Lower leg skin (tissue), 4 donors: Measurements from ENCODE around the gene RCAN2. TPM values are rescaled to one million over a fixed set of nuclear protein-coding genes. Genes with fewer than 3 reads are reported as not detected.

Experiments used
- DNase-seq, 2 donors: peaks; one replicate each; pipeline ENCODE4 v3.0.0-alpha.2; 2019; ENCODE audit warnings: low spot score in 2 of 2
- H3K4me3 ChIP-seq: fragments of 200-600 bp; sonication (generic); 2 replicates; pipeline ENCODE4 v1.5.1; 2017; ENCODE audit warnings: mild to moderate bottlenecking, low read depth; ENCODE audit not compliant: poor library complexity, severe bottlenecking
- CTCF ChIP-seq, 3 donors: fragments of 450-650 bp; IDR thresholded peaks; one replicate each; pipeline ENCODE4 v1.5.1; 2016; ENCODE audit warnings: antibody characterized with exemption in 3 of 3, mild to moderate bottlenecking in 3 of 3, moderate library complexity in 2 of 3
- POLR2A ChIP-seq, 2 donors: fragments of 450-650 bp; IDR thresholded peaks; one replicate each; pipeline ENCODE4 v1.6.1; 2016 to 2017; ENCODE audit warnings: antibody characterized with exemption in 2 of 2, mild to moderate bottlenecking in 1 of 2, moderate library complexity in 1 of 2
- WGBS, 2 donors: methylation state at CpG; one replicate each; pipeline ENCODE4 v1.1.5; 2018; 5-methylcytosine and 5-hydroxymethylcytosine counted together
- intact Hi-C: fragments of 100-400 bp; cut with DNase I; formaldehyde crosslinking; loops from one replicate; pipeline ENCODE4 v1.15.0; 2023; ENCODE audit warnings: low total_unique reads
- total RNA-seq, 4 donors: library from RNA; depleted of rRNA; stranded (reverse); fragments of >200 nt; gene quantifications; one replicate each; pipeline ENCODE4 v1.1.0, GENCODE V29; 2016

Gene RCAN2
- total RNA-seq, 4 donors from 2014 or later, result 3.7 to 18.7 (median 12.8) TPM

- intact Hi-C loops, result no loop called here
- no peak overlapping the region for H3K4me3 ChIP-seq
- TF ChIP-seq CTCF (IDR thresholded peaks at IDR 0.05), result no peak
- TF ChIP-seq POLR2A (IDR thresholded peaks at IDR 0.05), result no peak
- no peak for DNase-seq
- WGBS, 2 donors, result 72 to 75% methylated on average over 8 of the region's 8 CpGs
Measured at GRCh38 chr6:46377209-46377608, 114.0 kb downstream of the RCAN2 start.

DNA sequence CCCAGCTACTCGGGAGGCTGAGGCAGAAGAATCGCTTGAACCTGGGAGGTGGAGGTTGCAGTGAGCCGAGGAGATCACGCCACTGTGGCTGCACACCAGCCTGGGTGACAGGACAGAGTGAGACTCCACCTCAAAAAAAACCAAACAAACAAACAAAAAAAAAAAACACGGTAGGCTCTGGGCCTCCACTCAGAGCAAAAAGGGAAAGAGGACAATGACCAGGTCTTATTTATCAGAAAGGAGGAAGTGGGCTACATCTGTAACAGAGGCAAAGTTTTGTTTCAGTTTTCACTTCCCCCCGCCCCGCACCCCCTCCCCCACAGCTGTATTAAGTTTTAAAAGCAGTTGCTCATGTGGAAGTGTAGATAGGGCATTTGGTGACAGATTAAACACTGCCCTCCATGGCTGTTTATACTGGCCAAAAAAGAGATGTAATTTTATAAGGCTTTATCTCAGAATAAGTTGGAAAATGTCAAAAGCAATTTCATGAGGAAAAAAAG, 114.6 kb downstream of the RCAN2 start:
- 79 to 84% methylated on average over 7 of the region's 7 CpGs for WGBS, 2 donors
- no peak for DNase-seq
- H3K4me3 ChIP-seq, result no peak overlapping the region
- intact Hi-C loops, result loop anchor here (1.0 kb wide), 1 partner anchor 25 kb away; no protein-coding TSS in a partner anchor
- no peak for TF ChIP-seq POLR2A (IDR thresholded peaks at IDR 0.05)
- TF ChIP-seq CTCF (IDR thresholded peaks at IDR 0.05), result no peak

DNA sequence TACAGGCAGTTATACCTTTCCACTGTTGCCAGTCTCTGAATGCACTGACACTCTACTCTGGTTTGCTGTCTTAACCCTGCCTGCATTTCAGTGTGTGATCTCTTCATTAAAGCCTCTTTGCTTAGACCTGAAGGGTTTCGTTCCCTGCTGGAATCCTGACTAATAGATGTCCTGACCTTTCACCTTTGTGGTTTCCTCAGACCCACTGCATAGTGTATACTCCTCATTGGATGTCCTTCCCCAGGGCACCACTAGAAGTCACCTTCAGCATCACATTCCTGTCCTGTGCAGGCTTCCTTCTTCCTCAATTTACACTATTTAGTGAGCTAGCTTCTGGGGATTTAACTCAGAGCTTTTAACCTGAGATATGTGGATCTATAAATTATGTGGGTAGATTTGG, 120.6 kb downstream of the RCAN2 start:
- no peak for DNase-seq
- TF ChIP-seq CTCF (IDR thresholded peaks at IDR 0.05) (no peak), POLR2A (IDR thresholded peaks at IDR 0.05) (no peak)
- intact Hi-C loops, result no loop called here
- WGBS, 2 donors, result 69 to 76% methylated on average over 1 of the region's 1 CpG
- no peak overlapping the region for H3K4me3 ChIP-seq

- no peak for TF ChIP-seq CTCF (IDR thresholded peaks at IDR 0.05)
- TF ChIP-seq POLR2A (IDR thresholded peaks at IDR 0.05), result no peak
- no peak for DNase-seq
- intact Hi-C loops, result no loop called here
- H3K4me3 ChIP-seq, result no peak overlapping the region
- 96 to 100% methylated on average over 1 of the region's 1 CpG for WGBS, 2 donors
Measured at GRCh38 chr6:46368169-46368536, 123.1 kb downstream of the RCAN2 start.

DNA sequence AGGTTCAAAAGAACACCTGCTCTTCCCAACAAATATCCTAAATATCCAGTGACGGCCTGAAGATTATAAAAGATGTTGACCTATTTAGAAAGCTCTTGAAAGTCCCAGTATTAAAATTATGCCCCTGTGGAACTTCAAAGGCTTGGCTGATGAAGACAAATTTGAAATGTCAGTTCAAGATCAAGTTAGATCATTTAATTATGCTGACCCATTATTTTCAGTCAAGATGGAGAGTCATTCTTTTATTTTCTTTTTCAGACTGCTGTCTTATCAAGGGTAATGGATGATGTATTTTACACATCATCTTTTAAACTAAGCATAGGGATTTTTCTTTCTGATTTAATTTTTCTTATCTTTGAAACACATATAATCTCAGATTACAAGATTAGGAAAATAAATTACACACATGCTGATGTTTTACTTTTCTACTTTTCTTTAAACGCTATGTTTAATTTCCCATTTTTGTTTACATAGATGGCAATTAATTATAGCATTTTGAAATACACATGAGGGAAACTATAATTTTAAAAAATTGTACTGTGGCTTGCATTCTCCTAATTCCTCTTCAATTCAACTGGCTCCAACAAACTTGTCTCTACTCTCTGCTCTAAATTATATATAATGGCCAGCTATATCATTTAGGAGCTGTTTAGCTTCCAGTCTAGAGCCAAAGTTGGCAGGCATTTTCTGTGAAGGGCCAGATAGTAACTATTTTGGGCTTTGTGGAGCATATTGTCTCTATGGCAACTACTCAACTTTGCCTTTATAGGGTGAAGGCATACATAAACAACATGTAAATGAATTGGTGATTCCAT, 123.7 kb downstream of the RCAN2 start:
- 76 to 78% methylated on average over 2 of the region's 2 CpGs for WGBS, 2 donors
- no peak for DNase-seq
- no peak overlapping the region for H3K4me3 ChIP-seq
- intact Hi-C loops, result no loop called here
- no peak for TF ChIP-seq POLR2A (IDR thresholded peaks at IDR 0.05)
- TF ChIP-seq CTCF (IDR thresholded peaks at IDR 0.05), result no peak
